ENCODE data around the gene CDHR2.

CDHR2 gene

DNA sequence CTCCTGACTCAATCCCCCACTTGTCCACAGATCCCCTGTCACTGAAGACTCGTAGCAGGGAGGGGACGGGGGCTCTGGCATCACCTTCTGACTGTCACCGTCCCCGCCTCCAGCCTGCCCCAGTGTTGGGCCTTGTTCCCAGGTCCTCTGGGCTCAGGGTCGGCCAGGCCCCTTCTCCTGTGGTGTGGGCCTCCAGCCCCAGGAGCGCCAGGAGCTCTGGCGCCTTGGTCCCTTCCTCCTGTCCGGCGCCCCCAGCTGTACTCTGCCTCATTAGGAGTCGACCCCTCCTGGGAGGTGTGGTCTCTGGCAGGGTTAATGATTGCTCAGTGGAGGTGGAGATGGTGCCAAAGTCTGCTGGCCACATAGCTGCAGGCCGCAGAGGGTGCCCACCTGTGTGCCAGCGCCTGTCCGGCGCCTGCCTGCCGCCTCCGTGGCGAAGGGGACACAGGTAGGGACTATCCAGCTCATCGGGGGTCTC, at the start of gene CDHR2:
Gene CDHR2 (plus strand): TSS at position 376 of the 478 bp plus-strand sequence. CDS start 16,011 bp downstream, outside the sequence.
- DNase-seq (ENCODE audit: low read depth) = no peak

GRCh38 chr5:176500511-176500910, 48.6 kb upstream of the CDHR2 start:
- no peak for DNase-seq (ENCODE audit: low read depth)

- no peak for DNase-seq (ENCODE audit: low read depth)
These were observed 47.8 kb upstream of the CDHR2 start for GRCh38 chr5:176501333-176501732.

DNA sequence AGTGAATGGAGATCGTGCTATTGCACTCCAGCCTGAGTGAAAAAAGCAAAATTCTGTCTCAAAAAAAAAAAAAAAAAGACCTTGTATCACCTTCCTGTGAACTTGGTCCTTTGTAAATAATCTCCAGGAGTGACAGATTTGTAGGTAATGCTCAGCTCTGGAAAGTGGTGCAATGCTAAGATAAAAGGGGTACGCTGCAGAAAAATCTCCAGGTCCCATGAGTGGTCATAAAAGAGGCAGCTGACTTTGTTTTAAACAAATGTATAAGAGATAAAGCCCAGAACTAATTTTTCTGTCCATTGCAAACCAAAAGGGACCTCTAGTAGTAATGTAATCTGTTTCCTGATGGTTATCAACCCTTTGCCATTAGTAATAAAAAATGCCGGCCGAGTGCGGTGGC, 45.6 kb upstream of the CDHR2 start:
- no peak for DNase-seq (ENCODE audit: low read depth)

- no peak for DNase-seq (ENCODE audit: low read depth)
These were observed 41.2 kb upstream of the CDHR2 start for GRCh38 chr5:176507911-176508310.

DNA sequence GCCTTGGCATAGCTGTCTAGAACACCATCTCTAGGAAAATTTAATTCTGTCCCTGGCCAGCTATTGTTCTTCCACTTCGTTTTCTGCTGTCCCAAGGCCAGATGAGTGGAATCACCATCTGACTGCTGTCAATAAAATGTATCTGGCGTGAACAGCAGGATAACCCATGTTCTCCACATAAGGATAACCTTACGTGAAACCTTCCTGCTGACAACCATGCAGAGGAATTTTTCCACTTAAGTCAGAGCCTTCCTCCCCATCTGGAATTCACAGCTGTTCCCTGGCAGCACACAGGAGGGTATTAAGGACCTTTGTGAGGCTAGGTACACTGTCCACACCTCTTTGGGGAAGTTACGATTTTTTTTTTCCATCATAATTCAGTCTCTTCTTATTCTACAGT, 40.5 kb upstream of the CDHR2 start:
- DNase-seq (ENCODE audit: low read depth) = no peak

DNA sequence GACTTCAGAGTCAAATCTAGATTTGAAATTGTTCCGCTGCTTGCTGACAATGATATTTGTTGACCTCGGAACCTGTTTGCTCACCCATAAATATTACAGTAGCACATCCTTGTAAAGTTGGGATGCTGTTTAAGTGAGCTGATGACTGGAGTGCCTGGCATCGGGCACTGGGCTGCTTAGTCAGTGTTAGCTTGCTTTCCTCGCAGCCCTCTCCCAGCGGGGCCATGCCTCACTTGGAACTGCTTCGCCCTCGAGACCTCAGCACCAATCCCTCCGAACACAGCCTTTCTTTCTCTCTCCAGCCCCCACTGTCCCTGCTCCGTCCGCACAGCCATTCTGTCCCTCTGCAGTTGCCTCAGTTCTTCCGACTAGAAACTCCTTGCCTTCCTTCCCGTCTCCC, 35.4 kb upstream of the CDHR2 start:
- DNase-seq (ENCODE audit: low read depth) = no peak

DNA sequence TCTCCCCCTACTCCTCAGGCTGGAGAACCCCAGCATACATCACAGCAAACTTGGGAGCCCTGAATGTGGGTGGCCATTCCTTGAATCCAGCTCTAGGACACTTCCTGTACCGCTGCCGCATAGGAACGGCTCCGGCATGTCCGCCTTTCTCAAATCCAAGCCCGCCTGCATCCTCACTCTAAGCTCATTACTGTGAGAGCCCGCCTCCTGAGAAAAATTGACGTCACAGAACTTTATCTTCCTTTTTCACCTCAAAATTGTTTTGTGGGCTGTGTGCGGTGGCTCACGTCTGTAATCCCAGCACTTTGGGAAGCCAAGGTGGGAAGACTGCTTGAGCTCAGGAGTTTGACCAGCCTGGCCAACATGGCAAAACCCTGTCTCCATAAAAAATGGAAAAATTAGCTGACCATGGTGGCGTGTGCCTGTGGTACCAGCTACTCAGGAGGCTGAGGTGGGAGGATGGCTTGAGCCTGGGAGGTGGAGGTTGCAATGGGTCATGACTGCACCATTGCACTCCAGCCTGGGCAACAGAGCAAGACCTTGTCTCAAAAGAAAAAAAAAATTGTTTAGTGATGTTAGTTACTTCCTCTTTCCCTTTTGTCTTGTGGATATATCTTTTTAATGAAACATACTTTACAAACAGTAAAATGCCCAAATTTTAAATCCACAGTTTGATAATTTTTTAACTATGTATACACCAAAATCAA, 34.7 kb upstream of the CDHR2 start:
- no peak for DNase-seq (ENCODE audit: low read depth)

- DNase-seq (ENCODE audit: low read depth) = no peak
These were observed 33.7 kb upstream of the CDHR2 start for GRCh38 chr5:176515396-176515795.

- no peak for DNase-seq (ENCODE audit: low read depth)
These were observed 32.0 kb upstream of the CDHR2 start for GRCh38 chr5:176517053-176517661.

- no peak for DNase-seq (ENCODE audit: low read depth)
These were observed 29.1 kb upstream of the CDHR2 start for GRCh38 chr5:176519810-176520720.

- no peak for DNase-seq (ENCODE audit: low read depth)
These were observed 27.9 kb upstream of the CDHR2 start for GRCh38 chr5:176521286-176521685.

DNA sequence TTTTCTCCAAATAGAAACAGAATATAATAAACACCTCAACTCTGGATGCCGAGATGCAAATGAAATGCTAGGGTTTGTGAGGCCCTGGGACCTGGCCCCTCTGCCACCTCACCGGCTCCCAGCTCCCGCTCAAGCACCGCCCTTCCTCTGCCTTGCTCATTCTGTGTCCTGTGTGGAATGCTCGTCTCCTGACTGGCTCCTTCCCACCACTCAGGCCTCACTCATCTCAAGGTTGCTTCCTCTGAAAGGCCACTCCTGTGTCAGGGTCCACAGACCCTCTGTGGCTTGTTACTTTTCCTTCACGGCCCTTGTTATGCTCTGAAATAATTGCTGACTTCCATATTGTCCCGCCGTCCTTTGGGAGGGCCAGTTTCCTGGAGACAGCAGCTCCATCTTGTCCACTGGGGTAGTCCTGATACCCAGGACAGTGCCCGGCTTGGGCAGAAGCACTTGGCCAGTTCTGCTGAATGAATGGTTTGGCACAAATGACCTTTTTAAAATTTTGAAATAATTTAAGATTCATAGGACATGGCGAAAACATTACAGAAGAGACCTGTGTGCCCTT, 27.4 kb upstream of the CDHR2 start:
- no peak for DNase-seq (ENCODE audit: low read depth)

DNA sequence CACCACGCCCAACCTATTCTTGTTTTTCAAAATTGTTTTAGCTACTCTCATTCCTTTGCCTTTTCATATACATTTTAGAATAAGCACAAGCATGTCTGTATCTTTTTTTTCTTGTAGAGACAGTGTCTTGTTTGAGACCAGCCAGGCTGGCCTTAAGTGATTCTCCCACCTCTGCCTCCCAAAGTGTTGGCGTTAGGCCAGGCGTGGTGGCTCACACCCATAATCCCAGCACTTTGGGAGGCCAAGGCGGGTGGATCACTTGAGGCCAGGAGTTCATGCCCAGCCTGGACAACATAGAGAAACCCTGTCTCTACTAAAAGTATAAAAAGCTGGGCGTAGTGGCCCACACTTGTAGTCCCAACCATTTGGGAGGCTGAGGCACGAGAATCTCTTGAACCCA, 25.0 kb upstream of the CDHR2 start:
- DNase-seq (ENCODE audit: low read depth) = no peak

GRCh38 chr5:176524987-176525386, 24.2 kb upstream of the CDHR2 start:
- no peak for DNase-seq (ENCODE audit: low read depth)

DNA sequence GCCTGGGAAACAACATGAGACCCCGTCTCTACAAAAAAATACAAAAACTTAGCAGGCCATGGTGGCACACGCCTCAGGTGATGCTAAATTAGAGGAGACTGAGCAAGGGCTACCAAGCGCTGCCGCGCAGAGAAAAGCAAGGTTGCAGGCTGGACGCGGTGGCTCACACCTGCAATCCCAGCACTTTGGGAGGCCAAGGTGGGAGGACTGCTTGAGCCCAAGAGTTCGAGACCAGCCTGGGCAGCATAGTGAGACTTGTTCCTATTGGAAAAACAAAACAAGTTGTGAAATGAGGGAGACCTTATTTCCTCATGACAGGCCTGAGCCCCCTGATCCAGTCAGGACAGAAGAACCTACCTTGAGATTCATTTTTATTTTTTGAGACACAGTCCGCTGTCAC, 23.5 kb upstream of the CDHR2 start:
- no peak for DNase-seq (ENCODE audit: low read depth)

GRCh38 chr5:176526462-176526861, 22.7 kb upstream of the CDHR2 start:
- DNase-seq (ENCODE audit: low read depth) = no peak

DNA sequence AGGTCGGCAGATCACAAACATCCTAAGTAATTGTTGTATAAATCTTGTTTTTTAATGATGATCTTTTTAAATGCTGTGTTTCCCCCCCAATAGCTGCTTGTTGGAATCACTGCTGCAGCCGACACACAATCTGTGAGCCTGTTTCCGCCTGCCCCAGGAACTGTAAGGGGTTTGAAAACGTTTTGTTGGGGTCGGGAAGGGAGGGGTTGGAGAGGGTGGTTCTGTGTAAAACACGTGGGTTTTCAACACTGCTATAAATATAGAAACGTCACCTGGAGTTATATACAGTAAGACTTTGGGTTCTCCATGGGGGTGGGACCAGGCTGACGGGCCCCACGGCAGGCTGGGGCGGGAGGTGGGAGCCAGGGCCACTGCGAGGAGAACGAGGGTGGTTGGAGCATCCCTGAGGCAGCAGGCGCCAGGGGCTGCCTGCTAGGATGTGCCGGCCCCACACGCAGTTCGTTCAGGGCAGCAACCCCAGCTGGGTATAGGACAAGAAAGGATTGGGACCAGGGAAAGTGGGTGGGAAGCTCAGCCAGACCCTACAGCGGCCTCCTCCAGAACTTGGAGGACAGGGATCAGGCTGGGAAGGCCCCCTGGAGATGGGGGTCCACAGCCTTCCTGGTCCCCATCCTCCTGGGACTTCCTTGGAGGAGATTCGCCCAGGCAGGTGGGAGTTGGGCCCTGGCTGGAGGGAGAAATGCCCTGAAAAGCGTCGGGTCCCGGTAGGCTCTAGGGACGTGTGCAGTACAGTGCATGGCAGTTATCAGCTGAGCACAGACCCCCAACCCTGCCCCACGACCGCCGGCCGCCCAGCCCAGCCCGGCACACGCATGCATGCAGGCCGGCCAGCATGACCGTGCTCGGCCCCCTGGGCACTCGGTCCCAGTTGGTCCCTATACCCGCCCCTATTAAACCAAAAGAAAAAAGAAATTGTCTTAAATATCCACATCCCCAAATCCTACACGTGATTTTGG, 21.6 kb upstream of the CDHR2 start:
- DNase-seq (ENCODE audit: low read depth) = no peak

GRCh38 chr5:176528301-176528700, 20.8 kb upstream of the CDHR2 start:
- no peak for DNase-seq (ENCODE audit: low read depth)

GRCh38 chr5:176528761-176529115, 20.4 kb upstream of the CDHR2 start:
- no peak for DNase-seq (ENCODE audit: low read depth)

GRCh38 chr5:176529116-176529740, 19.9 kb upstream of the CDHR2 start:
- DNase-seq (ENCODE audit: low read depth) = no peak
